Measurements from ENCODE around the gene CBX1. TPM values are rescaled to one million over a fixed set of nuclear protein-coding genes. Genes with fewer than 3 reads are reported as not detected.
"Not testable (repeated sequence)": the region's sequence is repeated elsewhere in the genome, so short reads cannot be mapped to it uniquely, and the experiment has no call there.

The CBX1 gene
- total RNA-seq, 2 experiments from 2014 or later = 58.6 to 66.0 TPM

DNA sequence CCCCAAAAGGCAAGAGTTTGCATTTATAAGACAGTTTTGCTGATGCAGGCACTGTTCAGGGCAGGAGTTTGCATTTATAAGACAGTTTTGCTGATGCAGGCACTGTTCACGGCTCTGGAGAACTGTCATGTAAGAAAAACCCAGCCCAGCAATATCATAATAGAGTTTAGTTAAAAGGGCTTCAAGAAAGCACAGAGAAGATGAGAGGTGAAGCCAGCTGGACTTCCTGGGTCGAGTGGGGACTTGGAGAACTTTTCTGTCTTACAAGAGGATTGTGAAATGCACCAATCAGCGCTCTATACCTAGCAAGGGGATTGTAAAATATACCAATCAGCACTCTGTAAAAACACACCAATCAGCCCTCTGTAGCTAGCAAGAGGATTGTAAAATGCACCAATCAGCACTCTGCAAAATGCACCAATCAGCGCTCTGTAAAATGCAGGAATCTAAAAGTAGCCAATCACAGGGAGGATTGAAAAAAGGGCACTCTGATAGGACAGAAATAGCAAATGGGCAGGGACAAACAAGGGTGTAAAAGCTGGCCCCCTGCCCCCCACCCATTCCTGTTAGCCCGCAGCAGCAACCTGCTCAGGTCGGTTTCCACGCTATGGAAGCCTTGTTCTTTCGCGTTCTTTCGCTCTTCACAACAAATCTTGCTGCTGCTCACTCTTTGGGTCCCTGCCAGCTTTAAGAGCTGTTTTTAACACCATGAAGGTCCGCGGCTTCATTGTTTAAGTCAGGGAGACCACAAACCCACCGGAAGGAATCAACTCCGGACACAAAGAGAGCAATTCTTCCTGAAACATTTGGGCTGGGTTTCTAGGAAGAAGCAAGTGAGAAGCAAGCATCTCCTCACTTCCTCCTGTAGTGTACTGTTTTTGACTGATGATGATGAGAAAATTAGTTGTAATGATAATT is 1.8 kb upstream of the CBX1 start:
- peak; percentile 59 for DNase-seq
- Mint-ChIP-seq H3K27ac (no peak overlapping the region), H3K27me3 (no peaks in the 10 kb centered on the region), H3K9me3 (ENCODE audit: low read depth) (peaks cover 4% of the 10 kb centered on the region), H3K4me3 (peak overlapping the region; percentile 40), H3K4me1 (peaks cover 47% of the 10 kb centered on the region), H3K36me3 (ENCODE audit: low read depth) (peaks cover 4% of the 10 kb centered on the region)
- no peak for ATAC-seq
- ChIA-PET CTCF (interaction anchor here (0.6 to 1.4 kb wide), 4 partner anchors 78 to 1717 kb away, joined by 3 to 5 read pairs (median 3); no protein-coding TSS in a partner anchor), POLR2A (no interaction called here)
- intact Hi-C loops (cut with DNase I, micrococcal nuclease) = loop anchor here in 1 of 2 experiments (5.0 to 10.0 kb wide), 4 partner anchors 324 to 608 kb away; no protein-coding TSS in a partner anchor

GRCh38 chr17:48102043-48102750 is 919 bp upstream of the CBX1 start:
- no peak for DNase-seq
- Mint-ChIP-seq H3K4me1 (peaks cover 48% of the 10 kb centered on the region), H3K27ac (peak overlapping the region; percentile 83), H3K36me3 (ENCODE audit: low read depth) (peaks cover 2% of the 10 kb centered on the region), H3K27me3 (no peaks in the 10 kb centered on the region), H3K4me3 (peak overlapping the region; percentile 99), H3K9me3 (ENCODE audit: low read depth) (peaks cover 4% of the 10 kb centered on the region)
- intact Hi-C loops (cut with DNase I, micrococcal nuclease) = loop anchor here in 1 of 2 experiments (5.0 to 10.0 kb wide), 4 partner anchors 325 to 607 kb away; no protein-coding TSS in a partner anchor
- CTCF ChIA-PET = interaction anchor here (0.6 kb wide), 1 partner anchor 733 kb away, joined by 3 read pairs; no protein-coding TSS in a partner anchor
- POLR2A ChIA-PET = no interaction called here
- ATAC-seq = no peak

DNA sequence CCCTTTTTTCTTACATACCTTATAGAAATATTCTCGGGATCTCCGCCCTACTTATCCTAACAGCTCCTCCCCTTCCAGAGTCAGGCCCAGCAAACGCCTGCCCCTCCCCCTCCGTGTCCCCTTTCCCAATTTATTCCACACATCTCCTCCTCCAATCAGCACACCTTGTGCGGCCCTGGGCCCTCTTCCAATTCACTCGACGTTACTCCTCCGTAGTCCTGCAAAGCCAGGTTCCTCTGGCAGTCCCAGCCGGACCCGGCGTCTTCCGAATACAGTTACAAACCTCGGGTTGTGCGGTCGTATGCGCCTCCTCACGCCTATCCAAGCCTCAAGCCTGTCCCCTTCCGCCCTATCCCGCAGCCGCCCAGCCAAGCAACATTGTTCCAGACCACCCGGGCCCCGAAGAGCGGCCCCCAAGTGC is 677 bp downstream of the CBX1 start:
- no peak for ATAC-seq
- Mint-ChIP-seq H3K4me3 (peak overlapping the region; percentile 99), H3K27ac (peak overlapping the region; percentile 76), H3K36me3 (ENCODE audit: low read depth) (peaks cover 2% of the 10 kb centered on the region), H3K4me1 (peaks cover 47% of the 10 kb centered on the region), H3K27me3 (no peaks in the 10 kb centered on the region), H3K9me3 (ENCODE audit: low read depth) (peaks cover 4% of the 10 kb centered on the region)
- intact Hi-C loops (cut with DNase I, micrococcal nuclease) = loop anchor here (1.0 to 10.0 kb wide), 10 partner anchors 52 to 792 kb away; partner anchors contain the start of genes NFE2L1 (in 2 of the 2), ATP5MC1 (in 1 of the 2), CDK5RAP3 (in 1 of the 2) and PNPO (in 1 of the 2)
- ChIA-PET POLR2A (interaction anchor here (1.0 to 1.1 kb wide), 2 partner anchors 53 to 75 kb away, joined by 3 to 4 read pairs; no protein-coding TSS in a partner anchor), CTCF (interaction anchor here (0.9 to 1.9 kb wide), 5 partner anchors 14 to 75 kb away, joined by 3 to 4 read pairs (median 4); no protein-coding TSS in a partner anchor)
- no peak for DNase-seq

- H3K4me1 Mint-ChIP-seq = peaks cover 49% of the 10 kb centered on the region
- POLR2A ChIA-PET = interaction anchor here (1.0 to 1.1 kb wide), 2 partner anchors 53 to 75 kb away, joined by 3 to 4 read pairs; no protein-coding TSS in a partner anchor
- ATAC-seq = no peak
- peaks cover 4% of the 10 kb centered on the region for H3K9me3 Mint-ChIP-seq (ENCODE audit: low read depth)
- H3K36me3 Mint-ChIP-seq (ENCODE audit: low read depth) = peaks cover 5% of the 10 kb centered on the region
- no peaks in the 10 kb centered on the region for H3K27me3 Mint-ChIP-seq
- peak overlapping the region; percentile 76 for H3K27ac Mint-ChIP-seq
- H3K4me3 Mint-ChIP-seq = peak overlapping the region; percentile 99
- CTCF ChIA-PET = interaction anchor here (0.9 to 1.9 kb wide), 4 partner anchors 8 to 42 kb away, joined by 3 to 5 read pairs (median 4); no protein-coding TSS in a partner anchor
- no peak for DNase-seq
- intact Hi-C loops (cut with DNase I, micrococcal nuclease) = loop anchor here in 1 of 2 experiments (2.0 to 10.0 kb wide), 5 partner anchors 129 to 605 kb away; partner anchors contain the start of gene CDK5RAP3
Measured at GRCh38 chr17:48100160-48100559, 1.1 kb downstream of the CBX1 start.

DNA sequence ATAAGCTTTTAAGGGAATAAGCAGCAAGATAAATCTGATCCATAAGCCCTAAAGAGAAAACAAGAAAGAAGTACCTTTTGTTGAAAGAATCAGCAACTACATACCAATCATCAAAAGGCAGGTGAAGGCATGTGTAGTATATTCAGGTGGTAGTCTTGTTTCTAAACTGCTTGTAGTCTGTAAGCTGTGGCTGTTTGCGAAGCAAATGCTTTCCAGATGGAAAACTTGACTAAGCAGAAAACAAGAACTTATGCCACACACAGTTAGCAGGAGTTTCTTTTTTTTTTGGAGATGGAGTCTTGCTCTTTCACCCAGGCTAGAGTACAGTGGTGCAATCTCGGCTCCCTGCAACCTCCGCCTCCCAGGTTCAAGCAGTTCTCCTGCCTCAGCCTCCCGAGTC is 5.7 kb downstream of the CBX1 start:
- CTCF ChIA-PET = interaction anchor here (0.6 to 1.5 kb wide), 7 partner anchors 11 to 255 kb away, joined by 3 to 6 read pairs (median 4); partner anchors contain the start of genes SCRN2 and SNX11

GRCh38 chr17:48093341-48094045 is 7.8 kb downstream of the CBX1 start:
- peaks cover 15% of the 10 kb centered on the region for H3K4me1 Mint-ChIP-seq
- CTCF ChIA-PET = interaction anchor here (0.5 to 1.0 kb wide), 2 partner anchors 166 to 328 kb away, joined by 3 read pairs; no protein-coding TSS in a partner anchor
- intact Hi-C loops (cut with DNase I, micrococcal nuclease) = no loop called here
- H3K27me3 Mint-ChIP-seq = no peaks in the 10 kb centered on the region
- peaks cover 7% of the 10 kb centered on the region for H3K36me3 Mint-ChIP-seq (ENCODE audit: low read depth)
- no peak for ATAC-seq
- H3K27ac Mint-ChIP-seq = no peak overlapping the region
- POLR2A ChIA-PET = no interaction called here
- H3K9me3 Mint-ChIP-seq (ENCODE audit: low read depth) = no peaks in the 10 kb centered on the region
- H3K4me3 Mint-ChIP-seq = no peak overlapping the region
- no peak for DNase-seq

More for the DNA sequence above, 5.7 kb downstream of the CBX1 start:
- POLR2A ChIA-PET = no interaction called here
- DNase-seq (no peak), ATAC-seq (no peak)
- peaks cover 9% of the 10 kb centered on the region for H3K36me3 Mint-ChIP-seq (ENCODE audit: low read depth)
- H3K9me3 Mint-ChIP-seq (ENCODE audit: low read depth) = no peaks in the 10 kb centered on the region
- no peak overlapping the region for H3K27ac Mint-ChIP-seq
- H3K4me3 Mint-ChIP-seq = no peak overlapping the region
- intact Hi-C loops (cut with DNase I, micrococcal nuclease) = no loop called here
- H3K4me1 Mint-ChIP-seq = peaks cover 29% of the 10 kb centered on the region
- no peaks in the 10 kb centered on the region for H3K27me3 Mint-ChIP-seq

DNA sequence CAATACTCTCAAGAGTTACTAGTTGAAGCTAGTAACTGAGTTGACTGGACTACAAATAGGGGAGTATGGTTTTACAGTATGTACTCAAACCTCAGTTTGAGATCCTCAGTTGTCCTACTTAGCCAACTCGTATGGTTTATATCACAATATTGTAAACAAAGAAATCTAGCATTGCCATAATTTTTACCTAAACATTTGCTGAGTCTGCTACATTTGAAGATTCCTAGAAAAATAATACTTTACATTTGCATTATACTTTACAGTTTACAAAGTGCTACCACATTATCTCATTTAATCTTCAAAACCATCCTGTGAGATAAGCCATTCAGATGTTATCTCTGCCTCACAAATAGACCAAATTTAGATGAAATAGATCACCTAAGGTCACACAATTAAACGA is 16.3 kb downstream of the CBX1 start:
- H3K9me3 Mint-ChIP-seq (ENCODE audit: low read depth) = no peaks in the 10 kb centered on the region
- DNase-seq = no peak
- intact Hi-C loops (cut with DNase I, micrococcal nuclease) = loop anchor here in 1 of 2 experiments (5.0 kb wide), 1 partner anchor 507 kb away; the partner anchor contains the start of genes HOXB3 and HOXB5
- no peak overlapping the region for H3K4me3 Mint-ChIP-seq
- no peaks in the 10 kb centered on the region for H3K27me3 Mint-ChIP-seq
- ChIA-PET POLR2A (no interaction called here), CTCF (interaction anchor here (1.0 to 3.0 kb wide), 6 partner anchors 9 to 533 kb away, joined by 3 to 14 read pairs (median 4); no protein-coding TSS in a partner anchor)
- H3K27ac Mint-ChIP-seq = no peak overlapping the region
- no peak for ATAC-seq
- peaks cover 7% of the 10 kb centered on the region for H3K4me1 Mint-ChIP-seq
- H3K36me3 Mint-ChIP-seq (ENCODE audit: low read depth) = peaks cover 1% of the 10 kb centered on the region

DNA sequence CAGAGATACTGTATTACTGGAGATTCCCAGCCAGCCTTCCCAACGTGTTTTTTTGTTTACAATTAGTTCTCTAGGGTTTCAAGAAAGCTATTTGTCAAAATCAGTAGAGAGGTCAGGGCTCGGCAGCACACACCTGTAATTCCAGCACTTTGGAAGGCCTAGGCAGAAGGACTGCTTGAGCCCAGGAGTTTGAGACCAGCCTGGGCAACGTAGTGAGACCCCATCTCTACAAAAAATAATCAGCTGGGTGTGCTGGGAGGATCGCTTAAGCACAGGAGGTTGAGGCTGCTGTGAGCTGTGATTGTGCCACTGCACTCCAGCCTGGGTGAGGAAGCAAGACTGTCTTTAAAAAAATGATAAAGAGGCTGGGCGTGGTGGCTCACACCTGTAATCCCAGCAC is 19.4 kb downstream of the CBX1 start:
- Mint-ChIP-seq H3K4me3 (no peak overlapping the region), H3K36me3 (ENCODE audit: low read depth) (peaks cover 1% of the 10 kb centered on the region), H3K27ac (no peak overlapping the region), H3K4me1 (peaks cover 7% of the 10 kb centered on the region), H3K27me3 (no peaks in the 10 kb centered on the region), H3K9me3 (ENCODE audit: low read depth) (no peaks in the 10 kb centered on the region)
- no peak for ATAC-seq
- CTCF ChIA-PET = interaction anchor here (0.6 to 4.5 kb wide), 14 partner anchors 8 to 554 kb away, joined by 3 to 29 read pairs (median 6); partner anchors contain the start of genes NFE2L1 and SNX11
- DNase-seq = no peak
- POLR2A ChIA-PET = interaction anchor here (0.6 to 1.6 kb wide), 3 partner anchors 9 to 33 kb away, joined by 3 to 6 read pairs (median 4); partner anchors contain the start of gene NFE2L1
- intact Hi-C loops (cut with DNase I, micrococcal nuclease) = loop anchor here in 1 of 2 experiments (5.0 kb wide), 1 partner anchor 510 kb away; the partner anchor contains the start of genes HOXB3 and HOXB5

GRCh38 chr17:48077152-48077551 is 24.1 kb downstream of the CBX1 start:
- H3K36me3 Mint-ChIP-seq (ENCODE audit: low read depth) = peaks cover 13% of the 10 kb centered on the region
- ChIA-PET CTCF (interaction anchor here (0.6 to 9.8 kb wide), 10 partner anchors 10 to 525 kb away, joined by 3 to 123 read pairs (median 5); partner anchors contain the start of gene NFE2L1), POLR2A (interaction anchor here (0.7 kb wide), 1 partner anchor 26 kb away, joined by 4 read pairs; no protein-coding TSS in a partner anchor)
- DNase-seq; H3K4me1 Mint-ChIP-seq; H3K27me3 Mint-ChIP-seq; intact Hi-C loops (cut with DNase I, micrococcal nuclease); H3K4me3 Mint-ChIP-seq; H3K9me3 Mint-ChIP-seq (ENCODE audit: low read depth); ATAC-seq; H3K27ac Mint-ChIP-seq: not testable (repeated sequence)

Measured in activated CD4-positive, alpha-beta T cell treated with anti-CD3 and anti-CD28 coated beads for 36 hours (primary cell).